Astrocyte of the spinal cord (primary cell): ENCODE measurements around the gene CHMP5.

Experiments
- DNase-seq: peaks from one replicate; pipeline ENCODE4 v3.0.0; 2011; ENCODE audit warnings: low read depth, low spot score
- H3K4me3 ChIP-seq: 2 replicates; pipeline ENCODE4 v1.5.1; 2011; ENCODE audit warnings: low read depth, mild to moderate bottlenecking, low read length, moderate library complexity
- in situ Hi-C: cut with HindIII; loops from 2 replicates; pipeline ENCODE4 v1.10.0; 2017; ENCODE audit warnings: low sequenced_read_pairs
- TF ChIP-seq, protein P1 (sequence below): IDR thresholded peaks from 2 replicates; pipeline ENCODE4 v1.5.1; 2012; ENCODE audit warnings: low read depth, mild to moderate bottlenecking, low read length, inconsistent platforms

Gene CHMP5

GRCh38 chr9:33249983-33250382 is 14.9 kb upstream of the CHMP5 start:
- in situ Hi-C loops = loop anchor here (25.0 kb wide), 1 partner anchor 163 kb away; the partner anchor contains the start of gene SMU1
- TF ChIP-seq, protein P1, sequence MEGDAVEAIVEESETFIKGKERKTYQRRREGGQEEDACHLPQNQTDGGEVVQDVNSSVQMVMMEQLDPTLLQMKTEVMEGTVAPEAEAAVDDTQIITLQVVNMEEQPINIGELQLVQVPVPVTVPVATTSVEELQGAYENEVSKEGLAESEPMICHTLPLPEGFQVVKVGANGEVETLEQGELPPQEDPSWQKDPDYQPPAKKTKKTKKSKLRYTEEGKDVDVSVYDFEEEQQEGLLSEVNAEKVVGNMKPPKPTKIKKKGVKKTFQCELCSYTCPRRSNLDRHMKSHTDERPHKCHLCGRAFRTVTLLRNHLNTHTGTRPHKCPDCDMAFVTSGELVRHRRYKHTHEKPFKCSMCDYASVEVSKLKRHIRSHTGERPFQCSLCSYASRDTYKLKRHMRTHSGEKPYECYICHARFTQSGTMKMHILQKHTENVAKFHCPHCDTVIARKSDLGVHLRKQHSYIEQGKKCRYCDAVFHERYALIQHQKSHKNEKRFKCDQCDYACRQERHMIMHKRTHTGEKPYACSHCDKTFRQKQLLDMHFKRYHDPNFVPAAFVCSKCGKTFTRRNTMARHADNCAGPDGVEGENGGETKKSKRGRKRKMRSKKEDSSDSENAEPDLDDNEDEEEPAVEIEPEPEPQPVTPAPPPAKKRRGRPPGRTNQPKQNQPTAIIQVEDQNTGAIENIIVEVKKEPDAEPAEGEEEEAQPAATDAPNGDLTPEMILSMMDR = no peak
- no peak for DNase-seq
- H3K4me3 ChIP-seq = no peak overlapping the region

DNA sequence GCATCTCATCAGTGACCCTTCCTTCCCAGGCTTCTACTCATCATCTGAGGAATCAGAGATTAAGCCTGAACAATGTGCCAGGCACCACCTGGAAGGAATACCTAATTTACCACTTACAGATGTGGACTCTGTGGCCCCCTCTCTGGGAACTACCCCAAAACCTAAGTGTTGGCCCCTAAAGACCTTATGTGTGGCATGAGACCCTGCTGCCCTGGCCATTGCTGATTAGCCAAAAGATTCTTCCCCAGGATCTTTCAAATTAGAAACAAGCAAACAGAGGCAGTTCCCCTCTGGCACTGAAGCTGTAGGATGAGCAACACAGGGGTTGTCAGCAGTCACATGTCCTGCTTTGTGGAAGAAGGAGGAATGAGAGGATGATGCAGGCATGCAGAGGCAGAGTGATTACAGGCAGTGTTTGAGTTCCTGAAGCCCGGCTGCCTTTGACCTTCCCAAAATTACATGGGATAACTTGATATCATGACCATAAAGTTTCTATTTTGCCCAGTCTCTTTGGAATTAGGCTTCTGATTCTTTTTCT is 14.3 kb upstream of the CHMP5 start:
- no peak for DNase-seq
- no peak overlapping the region for H3K4me3 ChIP-seq
- TF ChIP-seq, protein P1 = no peak
- in situ Hi-C loops = no loop called here

DNA sequence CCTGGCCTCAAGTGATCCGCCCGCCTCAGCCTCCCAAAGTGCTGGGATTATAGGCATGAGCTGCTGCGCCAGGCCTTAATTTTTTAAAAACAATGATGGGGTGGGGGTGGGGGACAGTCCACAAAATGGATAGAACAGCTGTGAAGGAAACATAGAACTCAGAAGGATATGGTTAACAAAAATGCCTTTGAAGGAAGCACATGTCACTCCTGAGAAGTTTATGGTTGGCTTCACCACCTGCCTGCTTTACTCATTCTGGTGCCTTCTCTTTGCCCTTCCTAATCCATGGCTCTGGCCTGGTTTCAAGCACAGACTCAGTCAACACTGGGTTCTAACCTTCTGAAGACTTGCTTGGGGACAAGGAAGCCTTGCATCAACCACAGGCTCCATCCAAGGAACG is 10.6 kb upstream of the CHMP5 start:
- no peak for DNase-seq
- no peak overlapping the region for H3K4me3 ChIP-seq
- in situ Hi-C loops = no loop called here
- TF ChIP-seq, protein P1 = no peak

DNA sequence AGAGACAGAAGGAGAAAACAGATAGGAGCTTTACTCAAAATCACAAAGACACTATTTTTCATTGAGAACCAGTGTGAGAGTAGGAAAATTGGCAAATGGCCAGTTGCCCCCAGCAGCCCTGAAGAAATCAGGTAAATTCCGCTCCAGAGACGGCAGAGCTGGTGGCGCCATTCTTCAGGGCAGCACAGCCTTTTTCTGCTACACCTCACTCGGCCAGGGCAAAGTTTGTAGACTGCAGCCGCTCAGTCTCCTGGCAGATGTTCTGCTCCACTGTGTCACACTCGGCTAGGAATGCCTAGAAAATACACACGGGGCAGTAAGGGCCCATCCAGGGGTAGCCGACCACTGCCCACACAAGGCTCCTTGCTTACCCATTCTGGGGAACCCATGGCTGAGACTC is 9.8 kb upstream of the CHMP5 start:
- no peak overlapping the region for H3K4me3 ChIP-seq
- no peak for DNase-seq
- TF ChIP-seq, protein P1 = no peak
- in situ Hi-C loops = no loop called here

GRCh38 chr9:33255471-33255870 is 9.4 kb upstream of the CHMP5 start:
- TF ChIP-seq, protein P1 = no peak
- no peak overlapping the region for H3K4me3 ChIP-seq
- DNase-seq = no peak
- in situ Hi-C loops = no loop called here

DNA sequence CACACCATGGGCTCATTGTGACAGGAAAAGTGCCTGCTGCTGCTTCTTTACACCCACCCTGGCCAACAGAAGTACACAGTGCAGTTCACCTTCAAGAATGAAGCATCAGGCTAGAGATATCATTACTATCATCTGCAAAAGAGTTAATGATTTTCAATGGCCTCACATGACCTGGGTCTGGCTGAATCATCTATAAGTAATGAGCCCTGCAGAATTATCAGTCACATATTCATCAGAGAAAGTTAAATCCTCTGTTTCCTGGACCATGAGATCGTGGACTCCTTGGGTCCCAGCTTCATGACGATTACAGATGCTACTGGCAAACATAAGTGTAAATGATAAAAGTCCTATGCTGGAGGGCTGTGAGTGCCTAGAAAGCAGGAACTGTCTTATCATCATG is 8.6 kb upstream of the CHMP5 start:
- H3K4me3 ChIP-seq = no peak overlapping the region
- in situ Hi-C loops = no loop called here
- TF ChIP-seq, protein P1 = no peak

GRCh38 chr9:33257276-33257675 is 7.6 kb upstream of the CHMP5 start:
- no peak for DNase-seq
- no peak overlapping the region for H3K4me3 ChIP-seq
- TF ChIP-seq, protein P1 = no peak
- in situ Hi-C loops = no loop called here

More for the DNA sequence above, 8.6 kb upstream of the CHMP5 start:
- DNase-seq = no peak
